Adrenal gland (tissue), 5 donors: Measurements from ENCODE around the gene ASAH2B.
"Not testable (repeated sequence)": the region's sequence is repeated elsewhere in the genome, so short reads cannot be mapped to it uniquely, and the experiment has no call there.

ENCODE experiments used
- CTCF ChIP-seq, 6 experiments: fragments of 450-650 bp in 4 of 6; fragments of 200-600 bp in 2 of 6; sonication (generic) in 1 of 6; IDR thresholded peaks; 1 replicate in 5 of 6; 2 replicates in 1 of 6; pipeline versions ENCODE4 v1.5.1 to v1.8.0; 2016 to 2021; ENCODE audit warnings: antibody characterized with exemption in 6 of 6, mild to moderate bottlenecking in 2 of 6, moderate library complexity in 1 of 6
- POLR2A ChIP-seq, 2 donors: fragments of 450-650 bp; IDR thresholded peaks; one replicate each; pipeline ENCODE4 v1.6.1; 2017; ENCODE audit warnings: antibody characterized with exemption in 2 of 2, mild to moderate bottlenecking in 2 of 2, moderate library complexity in 1 of 2
- donor health status: DM: no; HTN: no; CAD: no.

GRCh38 chr10:50787962-50788361 is 48.2 kb downstream of the ASAH2B start:
- not testable (repeated sequence) for TF ChIP-seq POLR2A, CTCF (IDR thresholded peaks at IDR 0.05)
